IMR-90 (cell line): Measurements from ENCODE around the gene ZNF775. TPM values are rescaled to one million over a fixed set of nuclear protein-coding genes. Genes with fewer than 3 reads are reported as not detected.

Experiments
- ATAC-seq: fragments of 200-7000 bp; cut with Tn5 transposase; 2 replicates; pipeline ENCODE4 v1.9.1; 2020; ENCODE audit warnings: low read depth, mild to moderate bottlenecking, moderate library complexity
- BruUV-seq: library from RNA; stranded (reverse); fragments of 400-500 nt; replicated peaks from 2 replicates; lab custom pipeline; 2021; lab: Mats Ljungman, UMichigan
- CTCF ChIA-PET: fragments of 300-600 bp; formaldehyde crosslinking; extraction: SDS; loops from one replicate; lab custom pipeline; 2021; ENCODE audit warnings: antibody characterized with exemption; lab: Yijun Ruan, JAX
- POLR2A ChIA-PET: fragments of 300-600 bp; sonication (Branson Sonifier 250); formaldehyde crosslinking; loops from one replicate; lab custom pipeline; 2022; ENCODE audit warnings: antibody characterized with exemption; ENCODE audit not compliant: unreplicated experiment; lab: Charles Lee
- DNase-seq: peaks from one replicate; pipeline ENCODE4 v3.0.0; 2013
- H2AFZ ChIP-seq: replicated peaks from 2 replicates; pipeline ENCODE3; 2013; ENCODE audit warnings: low read length, mild to moderate bottlenecking; ENCODE audit not compliant: poor library complexity
- H2AK5ac ChIP-seq: 2 replicates; pipeline ENCODE4 v1.6.1; 2013; ENCODE audit warnings: low read depth, low read length, inconsistent platforms
- H2AK9ac ChIP-seq: replicated peaks from 2 replicates; pipeline ENCODE3; 2013; ENCODE audit warnings: mild to moderate bottlenecking, low read depth, low read length, moderate library complexity; ENCODE audit not compliant: poor library complexity
- H2BK120ac ChIP-seq: 2 replicates; pipeline ENCODE4 v1.6.1; 2013; ENCODE audit warnings: low read depth, low read length, inconsistent platforms
- H2BK15ac ChIP-seq: 3 replicates; pipeline ENCODE4 v1.6.1; 2013; ENCODE audit warnings: low read depth, low read length, inconsistent platforms
- H2BK20ac ChIP-seq: 2 replicates; pipeline ENCODE4 v1.6.1; 2013; ENCODE audit warnings: low read depth, mild to moderate bottlenecking, inconsistent platforms, low read length, moderate library complexity
- H2BK5ac ChIP-seq: 2 replicates; pipeline ENCODE4 v1.6.1; 2013; ENCODE audit warnings: mild to moderate bottlenecking, low read depth, low read length, inconsistent platforms; ENCODE audit not compliant: poor library complexity, severe bottlenecking
- H3K14ac ChIP-seq: replicated peaks from 2 replicates; pipeline ENCODE4 v1.6.1; 2013; ENCODE audit warnings: low read depth, low read length, inconsistent platforms
- H3K18ac ChIP-seq: 2 replicates; pipeline ENCODE4 v1.6.1; 2013; ENCODE audit warnings: low read depth, low read length, control low read depth
- H3K23ac ChIP-seq: 2 replicates; pipeline ENCODE4 v1.6.1; 2013; ENCODE audit warnings: low read depth, low read length, inconsistent platforms
- H3K27ac ChIP-seq: 2 replicates; pipeline ENCODE4 v1.5.1; 2013; ENCODE audit warnings: mild to moderate bottlenecking, control low read depth, low read length; ENCODE audit not compliant: insufficient read depth
- H3K27me3 ChIP-seq: 2 replicates; pipeline ENCODE4 v1.6.1; 2013; ENCODE audit warnings: low read length; ENCODE audit not compliant: control insufficient read depth, insufficient read depth
- H3K36me3 ChIP-seq: 2 replicates; pipeline ENCODE4 v1.6.1; 2013; ENCODE audit warnings: low read length, mixed read lengths; ENCODE audit not compliant: control insufficient read depth, insufficient read depth
- H3K4ac ChIP-seq: 2 replicates; pipeline ENCODE4 v1.6.1; 2013; ENCODE audit warnings: low read depth, low read length, inconsistent platforms
- H3K4me1 ChIP-seq: 2 replicates; pipeline ENCODE4 v1.6.1; 2013; ENCODE audit warnings: low read length, mixed read lengths; ENCODE audit not compliant: control insufficient read depth, insufficient read depth
- H3K4me2 ChIP-seq: 2 replicates; pipeline ENCODE4 v1.6.1; 2013; ENCODE audit warnings: low read depth, mild to moderate bottlenecking, control low read depth, low read length, moderate library complexity
- H3K4me3 ChIP-seq: 2 replicates; pipeline ENCODE4 v1.5.1; 2013; ENCODE audit warnings: low read depth, mild to moderate bottlenecking, control low read depth, low read length, moderate library complexity; ENCODE audit not compliant: insufficient read depth
- H3K56ac ChIP-seq: 2 replicates; pipeline ENCODE4 v1.6.1; 2013; ENCODE audit warnings: low read length, inconsistent platforms; ENCODE audit not compliant: insufficient read depth; ENCODE audit errors: extremely low read depth
- H3K79me1 ChIP-seq, 2 experiments: 2 replicates each; pipeline ENCODE4 v1.6.1; 2013; ENCODE audit warnings: low read length in 2 of 2, inconsistent platforms in 1 of 2, low read depth in 1 of 2
- H3K9ac ChIP-seq: 2 replicates; pipeline ENCODE4 v1.6.1; 2013; ENCODE audit warnings: low read depth, low read length, control low read depth
- H3K9me1 ChIP-seq: 2 replicates; pipeline ENCODE4 v1.6.1; 2013; ENCODE audit warnings: low read length, inconsistent platforms; ENCODE audit not compliant: insufficient read depth
- H3K9me3 ChIP-seq: 2 replicates; pipeline ENCODE4 v1.6.1; 2013; ENCODE audit warnings: low read length; ENCODE audit not compliant: control insufficient read depth, insufficient read depth
- H4K20me1 ChIP-seq: 2 replicates; pipeline ENCODE4 v1.6.1; 2013; ENCODE audit warnings: low read length, inconsistent platforms; ENCODE audit not compliant: insufficient read depth
- H4K5ac ChIP-seq: 2 replicates; pipeline ENCODE4 v1.6.1; 2013; ENCODE audit warnings: mild to moderate bottlenecking, low read depth, low read length, control low read depth
- H4K8ac ChIP-seq, 2 experiments: 2 replicates each; pipeline ENCODE4 v1.6.1; 2013; ENCODE audit warnings: low read depth in 2 of 2, low read length in 2 of 2, control low read depth in 1 of 2, inconsistent platforms in 1 of 2
- H4K91ac ChIP-seq: 2 replicates; pipeline ENCODE4 v1.6.1; 2013; ENCODE audit warnings: low read depth, low read length, inconsistent platforms; ENCODE audit not compliant: insufficient read depth
- BHLHE40 ChIP-seq: fragments of 150-350 bp; IDR thresholded peaks from 2 replicates; pipeline ENCODE4 v1.6.1; 2016; ENCODE audit warnings: mild to moderate bottlenecking, low read depth, low read length
- CEBPB ChIP-seq: IDR thresholded peaks from 2 replicates; pipeline ENCODE4 v1.6.1; 2012; ENCODE audit warnings: low read depth, low read length, improper control_type of control experiment
- FOS ChIP-seq: fragments of 150-350 bp; IDR thresholded peaks from 2 replicates; pipeline ENCODE4 v1.6.1; 2016; ENCODE audit warnings: low read depth, low read length
- MAZ ChIP-seq: IDR thresholded peaks from 2 replicates; pipeline ENCODE4 v1.6.1; 2012; ENCODE audit warnings: low read depth, mild to moderate bottlenecking, low read length, improper control_type of control experiment, moderate library complexity, borderline replicate concordance
- MXI1 ChIP-seq: IDR thresholded peaks from 2 replicates; pipeline ENCODE4 v1.6.1; 2012; ENCODE audit warnings: low read depth, mild to moderate bottlenecking, low read length, moderate library complexity, borderline replicate concordance
- POLR2A ChIP-seq: IDR thresholded peaks from 2 replicates; pipeline ENCODE4 v1.6.1; 2012; ENCODE audit warnings: mild to moderate bottlenecking, low read depth, low read length
- RAD21 ChIP-seq: IDR thresholded peaks from 2 replicates; pipeline ENCODE4 v1.6.1; 2012; ENCODE audit warnings: low read length, improper control_type of control experiment
- RFX5 ChIP-seq: IDR thresholded peaks from 2 replicates; pipeline ENCODE4 v1.8.0; 2012; ENCODE audit warnings: low read depth, mild to moderate bottlenecking, low read length, moderate library complexity
- SMC3 ChIP-seq: fragments of 150-350 bp; IDR thresholded peaks from 2 replicates; pipeline ENCODE4 v1.6.1; 2016; ENCODE audit warnings: low read depth, mild to moderate bottlenecking, antibody characterized with exemption, low read length, moderate library complexity
- WGBS, 2 experiments: methylation state at CpG; one replicate each; pipeline versions ENCODE4 v1.1.5 to v1.1.7; 2013; ENCODE audit warnings: missing lambda C conversion rate in 2 of 2; ENCODE audit not compliant: insufficient read length in 1 of 2; ENCODE audit errors: extremely low coverage in 2 of 2; 5-methylcytosine and 5-hydroxymethylcytosine counted together
- dilution Hi-C: fragments of 300-500 bp; cut with HindIII; formaldehyde crosslinking; loops from one replicate; pipeline ENCODE4 v1.14.3; 2018; ENCODE audit warnings: low sequenced_read_pairs; ENCODE audit not compliant: unreplicated experiment
- in situ Hi-C: fragments of 300-500 bp; cut with MboI; formaldehyde crosslinking; loops from 3 replicates; pipeline ENCODE4 v1.14.3; 2019; ENCODE audit warnings: low sequenced_read_pairs, inconsistent platforms, mixed read lengths
- intact Hi-C: fragments of 100-400 bp; cut with micrococcal nuclease; formaldehyde crosslinking; loops from 2 replicates; pipeline ENCODE4 v1.10.0; 2022
- polyA plus RNA-seq, 3 experiments: library from polyadenylated mRNA; depleted of rRNA; stranded (reverse); fragments of >200 nt; gene quantifications; 2 replicates each; pipeline ENCODE4 v1.2.3, GENCODE V29; 2012; ENCODE audit warnings: low replicate concordance in 1 of 3
- total RNA-seq: library from RNA; depleted of rRNA; stranded (reverse); fragments of >200 nt; gene quantifications from 2 replicates; pipeline ENCODE4 v1.2.3, GENCODE V29; 2012

The ZNF775 gene
- total and polyA plus RNA-seq, 2 of the 4 experiments (the other 2 are of a cell fraction): 1.4 to 2.6 TPM

DNA sequence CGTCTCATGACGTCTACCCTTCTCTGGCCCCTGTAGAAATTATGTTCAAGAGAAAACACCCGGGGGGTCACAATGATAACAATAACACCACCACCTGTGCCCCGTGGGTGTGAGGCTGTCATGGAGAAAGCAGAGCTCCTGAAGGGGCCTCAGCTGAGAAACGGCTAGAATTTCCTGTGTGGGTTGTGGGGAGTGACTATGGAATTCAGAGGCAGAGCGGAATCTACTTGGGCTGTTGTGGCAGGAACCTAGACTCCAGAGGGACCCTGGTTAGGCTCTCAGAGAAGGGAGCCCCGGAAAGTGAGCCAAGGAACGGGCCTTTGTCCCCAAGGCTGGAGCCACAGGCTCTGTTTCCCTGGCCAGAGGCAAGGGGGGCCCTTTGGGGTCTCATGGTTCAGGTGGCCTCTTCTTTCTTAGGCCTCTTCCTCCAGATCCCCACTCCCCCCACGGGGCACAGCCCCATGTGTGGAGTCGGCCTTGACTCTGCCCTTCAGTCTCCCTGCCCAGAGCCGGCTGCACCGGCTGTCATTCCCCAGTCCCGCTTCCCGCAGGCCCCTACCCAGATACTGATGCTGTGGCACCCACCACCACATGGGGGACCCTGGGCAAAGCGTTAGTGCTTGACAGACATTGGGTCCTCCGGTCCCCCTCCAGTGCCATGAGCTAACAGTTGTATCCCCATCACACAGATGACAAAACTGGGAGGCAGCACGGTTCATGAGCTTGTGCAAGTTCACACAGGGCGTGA is 64.8 kb downstream of the ZNF775 start:
- H3K4ac ChIP-seq: no peak overlapping the region
- no peaks in the 10 kb centered on the region for H3K36me3 ChIP-seq
- no peak overlapping the region for H4K8ac ChIP-seq
- no peak overlapping the region for H4K5ac ChIP-seq
- no peak overlapping the region for H2BK120ac ChIP-seq
- no TSS peak for BruUV-seq
- no peaks in the 10 kb centered on the region for H4K20me1 ChIP-seq
- WGBS, 2 experiments: 57% methylated on average over 2 of the region's 18 CpGs; no CpG with 5 or more reads in 1 of the 2 experiments
- no peak overlapping the region for H2AK5ac ChIP-seq
- H2BK5ac ChIP-seq: no peak overlapping the region
- no peak overlapping the region for H4K91ac ChIP-seq
- TF ChIP-seq CEBPB: no peak
- no peak for TF ChIP-seq SMC3
- no peak for TF ChIP-seq RAD21
- TF ChIP-seq RFX5: no peak
- TF ChIP-seq MAZ: no peak
- no peak for TF ChIP-seq BHLHE40
- TF ChIP-seq POLR2A: no peak
- no peak for TF ChIP-seq FOS
- no peak for TF ChIP-seq MXI1
- H2BK15ac ChIP-seq: no peak overlapping the region
- H3K79me1 ChIP-seq: no peaks in the 10 kb centered on the region
- H3K27me3 ChIP-seq: peaks cover 2% of the 10 kb centered on the region; the same call in 1 of the 2 replicates
- no peak overlapping the region for H3K14ac ChIP-seq
- H3K18ac ChIP-seq: no peak overlapping the region
- H3K9ac ChIP-seq: no peak overlapping the region
- H3K9me1 ChIP-seq: no peaks in the 10 kb centered on the region
- no peak overlapping the region for H3K4me2 ChIP-seq
- ChIA-PET CTCF (no interaction called here), POLR2A (no interaction called here)
- dilution Hi-C loops (no loop called here), in situ Hi-C loops (no loop called here), intact Hi-C loops (no loop called here)
- no peak overlapping the region for H2AFZ ChIP-seq
- H3K27ac ChIP-seq: no peak overlapping the region
- no peak overlapping the region for H3K23ac ChIP-seq
- no peak overlapping the region for H2AK9ac ChIP-seq
- H3K9me3 ChIP-seq: peaks cover 11% of the 10 kb centered on the region
- DNase-seq (no peak), ATAC-seq (no peak)
- H3K4me1 ChIP-seq: no peaks in the 10 kb centered on the region
- no peak overlapping the region for H2BK20ac ChIP-seq
- no peak overlapping the region for H3K4me3 ChIP-seq
- H3K56ac ChIP-seq: no peak overlapping the region
